H9 (cell line): ENCODE results near the gene HYAL3. TPM values are rescaled to one million over a fixed set of nuclear protein-coding genes. Genes with fewer than 3 reads are reported as not detected.

ENCODE experiments used
- DNase-seq: peaks from one replicate; pipeline ENCODE4 v3.0.0-alpha.2; 2017
- H2AFZ ChIP-seq: one replicate; pipeline ENCODE4 v1.6.1; 2013; ENCODE audit warnings: mild to moderate bottlenecking, low read length, control low read depth, moderate library complexity
- H2AK5ac ChIP-seq: 2 replicates; pipeline ENCODE4 v1.6.1; 2013; ENCODE audit warnings: low read length, control low read depth, mixed read lengths; ENCODE audit not compliant: insufficient read length
- H2BK120ac ChIP-seq: one replicate; pipeline ENCODE4 v1.6.1; 2013; ENCODE audit warnings: low read depth, mild to moderate bottlenecking, low read length, control low read depth, inconsistent platforms; ENCODE audit not compliant: poor library complexity, severe bottlenecking
- H2BK12ac ChIP-seq: 2 replicates; pipeline ENCODE4 v1.6.1; 2013; ENCODE audit warnings: low read length, control low read depth, mixed read lengths, low read depth; ENCODE audit not compliant: insufficient read length
- H2BK15ac ChIP-seq: 2 replicates; pipeline ENCODE4 v1.6.1; 2013; ENCODE audit warnings: low read depth, low read length, control low read depth
- H2BK20ac ChIP-seq: one replicate; pipeline ENCODE4 v1.6.1; 2013; ENCODE audit warnings: low read depth, mild to moderate bottlenecking, low read length, control low read depth, inconsistent platforms; ENCODE audit not compliant: poor library complexity, severe bottlenecking
- H2BK5ac ChIP-seq: 2 replicates; pipeline ENCODE4 v1.6.1; 2013; ENCODE audit warnings: low read length, control low read depth, mixed read lengths; ENCODE audit not compliant: insufficient read length
- H3K14ac ChIP-seq: 2 replicates; pipeline ENCODE4 v1.6.1; 2013; ENCODE audit warnings: low read length, control low read depth; ENCODE audit not compliant: insufficient read depth
- H3K18ac ChIP-seq: 2 replicates; pipeline ENCODE4 v1.6.1; 2013; ENCODE audit warnings: low read depth, mild to moderate bottlenecking, mixed read lengths, low read length, control low read depth; ENCODE audit not compliant: insufficient read length
- H3K23ac ChIP-seq: 2 replicates; pipeline ENCODE4 v1.6.1; 2013; ENCODE audit warnings: low read length, control low read depth, mixed read lengths, low read depth; ENCODE audit not compliant: insufficient read length
- H3K23me2 ChIP-seq: 2 replicates; pipeline ENCODE4 v1.6.1; 2013; ENCODE audit warnings: low read depth, mild to moderate bottlenecking, mixed read lengths, low read length, control low read depth; ENCODE audit not compliant: insufficient read length, poor library complexity, severe bottlenecking
- H3K27ac ChIP-seq: 2 replicates; pipeline ENCODE4 v1.5.1; 2013; ENCODE audit warnings: low read length, control low read depth, mixed read lengths, low read depth; ENCODE audit not compliant: insufficient read length
- H3K27me3 ChIP-seq: 2 replicates; pipeline ENCODE4 v1.6.1; 2013; ENCODE audit warnings: low read length, control low read depth, inconsistent platforms; ENCODE audit not compliant: insufficient read depth
- H3K4ac ChIP-seq: 2 replicates; pipeline ENCODE4 v1.6.1; 2013; ENCODE audit warnings: low read depth, mild to moderate bottlenecking, control low read depth, inconsistent platforms, low read length, moderate library complexity
- H3K4me1 ChIP-seq: 2 replicates; pipeline ENCODE4 v1.6.1; 2013; ENCODE audit warnings: low read length, control low read depth, inconsistent platforms; ENCODE audit not compliant: insufficient read depth
- H3K4me2 ChIP-seq: 2 replicates; pipeline ENCODE4 v1.6.1; 2013; ENCODE audit warnings: low read length, control low read depth, mixed read lengths; ENCODE audit not compliant: insufficient read length, insufficient read depth
- H3K56ac ChIP-seq: 2 replicates; pipeline ENCODE4 v1.6.1; 2013; ENCODE audit warnings: low read depth, mild to moderate bottlenecking, mixed read lengths, low read length, control low read depth; ENCODE audit not compliant: insufficient read length
- H3K79me1 ChIP-seq: 2 replicates; pipeline ENCODE4 v1.6.1; 2013; ENCODE audit warnings: low read depth, mild to moderate bottlenecking, moderate library complexity, low read length, control low read depth, inconsistent platforms; ENCODE audit not compliant: insufficient read depth, poor library complexity, severe bottlenecking
- H3K79me2 ChIP-seq: 2 replicates; pipeline ENCODE4 v1.6.1; 2013; ENCODE audit warnings: low read length, control low read depth, inconsistent platforms; ENCODE audit not compliant: insufficient read depth
- H3K9ac ChIP-seq: 2 replicates; pipeline ENCODE4 v1.6.1; 2013; ENCODE audit warnings: low read length, control low read depth, mixed read lengths; ENCODE audit not compliant: insufficient read length; ENCODE audit errors: extremely low read depth
- H3K9me3 ChIP-seq: one replicate; pipeline ENCODE4 v1.6.1; 2013; ENCODE audit warnings: low read depth, low read length, inconsistent platforms; ENCODE audit not compliant: control insufficient read depth
- H3T11ph ChIP-seq: one replicate; pipeline ENCODE4 v1.6.1; 2013; ENCODE audit warnings: mild to moderate bottlenecking, low read length, control low read depth, inconsistent platforms
- H4K20me1 ChIP-seq: one replicate; pipeline ENCODE4 v1.6.1; 2013; ENCODE audit not compliant: control insufficient read depth, insufficient read length, insufficient read depth
- H4K5ac ChIP-seq: 2 replicates; pipeline ENCODE4 v1.6.1; 2013; ENCODE audit warnings: low read depth, mild to moderate bottlenecking, mixed read lengths, low read length, control low read depth; ENCODE audit not compliant: insufficient read length
- H4K8ac ChIP-seq: replicated peaks from 2 replicates; pipeline ENCODE4 v1.6.1; 2013; ENCODE audit warnings: low read length, control low read depth, mixed read lengths, low read depth; ENCODE audit not compliant: insufficient read length
- H4K91ac ChIP-seq: 2 replicates; pipeline ENCODE4 v1.6.1; 2013; ENCODE audit warnings: low read depth, mild to moderate bottlenecking, moderate library complexity, mixed read lengths, low read length, control low read depth; ENCODE audit not compliant: insufficient read length
- H3K27ac Mint-ChIP-seq, 3 experiments: 2 replicates in 2 of 3; 3 replicates in 1 of 3; pipeline ENCODE4 v1.8.0; 2020 to 2021; ENCODE audit warnings: mixed read lengths in 3 of 3, mild to moderate bottlenecking in 1 of 3, moderate library complexity in 1 of 3
- H3K27me3 Mint-ChIP-seq: 2 replicates; pipeline ENCODE4 v1.8.0; 2021; ENCODE audit warnings: low read depth, mild to moderate bottlenecking, moderate library complexity, mixed read lengths
- H3K36me3 Mint-ChIP-seq, 3 experiments: 2 replicates in 2 of 3; 3 replicates in 1 of 3; pipeline ENCODE4 v1.8.0; 2020 to 2021; ENCODE audit warnings: low read depth in 3 of 3, mixed read lengths in 3 of 3; ENCODE audit not compliant: insufficient read depth in 1 of 3
- H3K4me1 Mint-ChIP-seq, 2 experiments: 2 replicates each; pipeline ENCODE4 v1.8.0; 2020; ENCODE audit warnings: mixed read lengths in 2 of 2
- H3K4me3 Mint-ChIP-seq, 2 experiments: 2 replicates in 1 of 2; 3 replicates in 1 of 2; pipeline ENCODE4 v1.8.0; 2020 to 2021; ENCODE audit warnings: mild to moderate bottlenecking in 2 of 2, mixed read lengths in 2 of 2, moderate library complexity in 1 of 2
- H3K9me3 Mint-ChIP-seq, 2 experiments: 2 replicates in 1 of 2; 3 replicates in 1 of 2; pipeline ENCODE4 v1.8.0; 2020; ENCODE audit warnings: mild to moderate bottlenecking in 2 of 2, mixed read lengths in 2 of 2, moderate library complexity in 1 of 2
- WGBS: extraction: QIAGEN DNeasy Blood & Tissue Kit; methylation state at CpG from one replicate; pipeline ENCODE4 v1.1.7; 2013; ENCODE audit warnings: missing lambda C conversion rate, low lambda C conversion rate, mixed read lengths; ENCODE audit not compliant: insufficient read length; ENCODE audit errors: extremely low coverage; 5-methylcytosine and 5-hydroxymethylcytosine counted together
- total RNA-seq: library from RNA; stranded (reverse); gene quantifications from 2 replicates; pipeline ENCODE4 v1.2.1, GENCODE V29; 2021
- TF ChIP-seq, protein P1 (sequence below): fragments of 200-600 bp; sonication (generic); conservative IDR thresholded peaks from 3 replicates; pipeline ENCODE4 v1.8.0; 2021; ENCODE audit warnings: antibody characterized with exemption, mild to moderate bottlenecking

HYAL3 gene
- total RNA-seq, 1 experiment from 2014 or later: 3.1 TPM

DNA sequence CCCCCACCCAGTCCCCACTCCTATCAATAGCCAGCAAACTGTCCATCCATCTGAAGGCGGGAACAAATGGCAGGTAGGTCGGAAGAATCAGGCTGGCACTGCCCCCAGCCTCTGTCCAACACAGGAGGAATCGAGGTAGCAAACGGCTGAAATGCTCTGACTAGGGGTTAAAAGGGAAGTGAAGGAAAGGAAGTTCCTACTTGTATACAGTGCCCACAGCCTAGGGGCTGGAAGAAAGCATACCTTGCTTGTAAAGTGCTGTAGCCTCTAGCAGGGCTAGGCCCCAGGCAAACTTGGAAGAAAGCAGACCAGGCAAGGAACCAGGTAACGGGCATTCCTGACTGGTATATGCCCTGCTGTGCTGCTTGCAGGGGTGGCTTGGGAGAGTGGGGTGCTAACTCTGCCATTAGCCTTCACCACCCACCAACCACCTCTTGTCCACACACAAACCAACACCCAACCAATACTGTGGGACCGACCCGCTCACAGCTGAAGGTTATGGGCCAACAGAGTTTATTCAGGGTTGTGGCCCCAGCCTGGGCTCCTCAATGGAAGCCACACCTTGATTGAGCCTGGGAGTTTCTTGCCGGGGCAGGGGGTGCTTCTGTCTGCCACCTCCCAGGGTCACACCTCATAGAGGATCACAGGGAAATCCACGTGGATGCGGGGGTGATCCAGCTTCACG, 26.4 kb upstream of the HYAL3 start:
- Mint-ChIP-seq H3K27ac (no peak overlapping the region), H3K36me3 (peaks cover 19 to 39% (median 22%) of the 10 kb centered on the region in 3 experiments)
- WGBS: no CpG with 5 or more reads among the region's 11 CpGs

More for the DNA sequence above, 26.4 kb upstream of the HYAL3 start:
- peaks cover 6% of the 10 kb centered on the region; the same call in 1 of the 2 replicates for H3K4me1 ChIP-seq
- H3T11ph ChIP-seq: no peak overlapping the region
- H3K23me2 ChIP-seq: peaks cover 23% of the 10 kb centered on the region
- H3K27me3 ChIP-seq: no peaks in the 10 kb centered on the region
- H3K4me3 Mint-ChIP-seq: peak overlapping the region; percentile 88 to 96; a peak in 2 of 5 replicates
- H3K79me1 ChIP-seq: peaks cover 6% of the 10 kb centered on the region
- H3K4me1 Mint-ChIP-seq: peaks cover 15 to 31% of the 10 kb centered on the region in 2 experiments
- H3K9me3 Mint-ChIP-seq: no peaks in the 10 kb centered on the region
- no peak overlapping the region for H3K56ac ChIP-seq
- TF ChIP-seq, protein P1, sequence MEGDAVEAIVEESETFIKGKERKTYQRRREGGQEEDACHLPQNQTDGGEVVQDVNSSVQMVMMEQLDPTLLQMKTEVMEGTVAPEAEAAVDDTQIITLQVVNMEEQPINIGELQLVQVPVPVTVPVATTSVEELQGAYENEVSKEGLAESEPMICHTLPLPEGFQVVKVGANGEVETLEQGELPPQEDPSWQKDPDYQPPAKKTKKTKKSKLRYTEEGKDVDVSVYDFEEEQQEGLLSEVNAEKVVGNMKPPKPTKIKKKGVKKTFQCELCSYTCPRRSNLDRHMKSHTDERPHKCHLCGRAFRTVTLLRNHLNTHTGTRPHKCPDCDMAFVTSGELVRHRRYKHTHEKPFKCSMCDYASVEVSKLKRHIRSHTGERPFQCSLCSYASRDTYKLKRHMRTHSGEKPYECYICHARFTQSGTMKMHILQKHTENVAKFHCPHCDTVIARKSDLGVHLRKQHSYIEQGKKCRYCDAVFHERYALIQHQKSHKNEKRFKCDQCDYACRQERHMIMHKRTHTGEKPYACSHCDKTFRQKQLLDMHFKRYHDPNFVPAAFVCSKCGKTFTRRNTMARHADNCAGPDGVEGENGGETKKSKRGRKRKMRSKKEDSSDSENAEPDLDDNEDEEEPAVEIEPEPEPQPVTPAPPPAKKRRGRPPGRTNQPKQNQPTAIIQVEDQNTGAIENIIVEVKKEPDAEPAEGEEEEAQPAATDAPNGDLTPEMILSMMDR: no peak
- no peaks in the 10 kb centered on the region for H4K20me1 ChIP-seq
- no peak overlapping the region for H2AFZ ChIP-seq
- H2BK120ac ChIP-seq: no peak overlapping the region
- no peak for DNase-seq
- no peaks in the 10 kb centered on the region for H3K9me3 ChIP-seq
- no peak overlapping the region for H3K23ac ChIP-seq
- no peaks in the 10 kb centered on the region; the same call in 1 of the 2 replicates for H3K27me3 Mint-ChIP-seq
- H3K14ac ChIP-seq: no peak overlapping the region
- H3K79me2 ChIP-seq: peaks cover 4% of the 10 kb centered on the region; the same call in 1 of the 2 replicates
- no peak overlapping the region for H3K27ac ChIP-seq
- H3K4ac ChIP-seq: no peak overlapping the region
- H4K91ac ChIP-seq: no peak overlapping the region
- no peak overlapping the region for H2BK5ac ChIP-seq
- H2BK20ac ChIP-seq: no peak overlapping the region
- H3K9ac ChIP-seq: no peak overlapping the region
- H4K5ac ChIP-seq: no peak overlapping the region
- no peak overlapping the region for H2AK5ac ChIP-seq
- H3K4me2 ChIP-seq: no peak overlapping the region
- H2BK15ac ChIP-seq: no peak overlapping the region
- H4K8ac ChIP-seq: no peak overlapping the region
- no peak overlapping the region for H2BK12ac ChIP-seq
- H3K18ac ChIP-seq: no peak overlapping the region
